Stimulated activated CD4-positive, alpha-beta T cell treated with anti-CD3 and anti-CD28 coated beads, Interleukin-4, amount 100 ng/mL, for 1 hour (primary cell): ENCODE results near the gene PCSK6.
"Not testable (repeated sequence)": the region's sequence is repeated elsewhere in the genome, so short reads cannot be mapped to it uniquely, and the experiment has no call there.

Experiments
- DNase-seq: peaks from one replicate; pipeline ENCODE4 v3.0.0-alpha.2; 2020

The PCSK6 gene

DNA sequence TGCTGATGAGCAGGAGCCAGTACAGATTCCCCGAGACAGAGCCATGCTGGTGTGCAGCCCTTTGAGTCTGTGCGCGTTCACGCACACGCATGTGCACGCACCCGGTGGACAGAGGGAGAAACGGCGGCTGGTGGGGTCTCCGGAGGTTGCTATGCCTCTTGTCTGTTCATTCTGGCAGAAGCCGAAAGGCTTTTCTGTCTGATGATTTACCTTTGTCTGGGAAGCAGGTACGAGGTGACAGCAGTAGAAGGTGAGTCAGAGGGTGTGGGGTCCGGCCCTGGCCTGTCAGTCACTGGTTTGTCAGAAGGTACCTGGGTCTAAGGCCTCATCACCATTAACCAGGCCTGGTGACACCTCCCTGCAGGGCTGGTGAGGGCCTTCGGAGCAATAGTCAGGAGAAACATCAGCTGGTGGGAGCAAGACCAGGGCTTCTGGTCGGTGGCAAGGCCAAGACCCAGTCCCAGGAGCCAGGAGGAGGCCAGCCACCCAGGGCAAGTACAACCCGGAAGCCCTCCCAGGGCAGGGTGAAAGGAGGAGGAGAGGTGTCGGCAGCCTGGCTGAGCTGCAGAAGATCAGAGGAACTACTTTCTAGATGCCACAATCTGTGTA lies 7.5 kb downstream of the PCSK6 start:
- DNase-seq: no peak

DNA sequence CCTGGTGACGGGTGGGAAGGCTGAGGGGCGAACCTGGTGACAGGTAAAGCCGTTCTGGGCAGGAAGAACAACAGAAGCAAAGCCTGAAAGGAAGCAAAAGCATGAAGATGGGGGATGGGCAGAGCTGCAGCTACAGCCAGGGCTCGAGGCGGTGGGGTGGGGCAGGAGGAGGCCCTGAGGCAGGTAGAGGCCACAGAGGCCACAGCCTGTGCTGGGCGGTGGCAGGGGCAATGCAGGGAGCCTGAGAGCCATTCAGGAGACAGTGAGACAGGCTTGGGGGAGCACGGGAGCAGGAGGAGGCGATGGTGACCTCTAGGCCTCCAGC lies 8.2 kb downstream of the PCSK6 start:
- DNase-seq: no peak

DNA sequence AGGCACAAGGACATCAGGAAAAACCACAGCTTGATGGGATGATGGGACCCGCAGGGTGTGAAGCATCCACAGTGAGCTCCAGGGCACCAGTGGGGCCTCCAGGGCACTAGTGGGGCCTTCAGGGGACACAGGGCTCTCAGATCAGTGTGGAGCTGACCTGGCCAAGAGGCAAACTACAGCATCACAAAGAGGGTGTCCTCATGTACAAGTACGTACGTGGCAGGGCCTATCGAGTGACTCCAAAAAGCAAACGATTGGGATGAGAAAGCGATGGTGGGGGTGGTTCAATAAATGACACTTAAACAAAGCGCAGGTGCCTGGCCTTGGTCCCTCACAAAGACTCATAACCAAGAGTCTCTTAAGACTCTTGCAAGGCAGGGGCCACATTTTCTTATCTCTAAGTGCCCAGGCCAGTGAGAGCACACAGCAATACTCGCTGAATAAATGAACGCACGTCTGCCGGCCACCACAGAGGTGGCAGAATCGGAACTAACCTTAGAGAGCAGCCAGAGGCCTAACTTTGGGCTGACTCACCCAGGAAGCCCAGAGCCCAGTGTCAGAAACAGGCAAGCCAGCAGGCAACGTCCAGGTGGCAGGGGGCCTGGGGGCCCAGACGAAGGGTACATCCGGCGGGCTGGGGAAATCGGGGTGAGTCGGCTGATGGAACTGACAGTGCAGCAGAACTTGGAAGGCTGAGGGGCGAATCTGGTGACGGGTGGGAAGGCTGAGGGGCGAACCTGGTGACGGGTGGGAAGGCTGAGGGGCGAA lies 8.7 kb downstream of the PCSK6 start:
- no peak for DNase-seq

DNA sequence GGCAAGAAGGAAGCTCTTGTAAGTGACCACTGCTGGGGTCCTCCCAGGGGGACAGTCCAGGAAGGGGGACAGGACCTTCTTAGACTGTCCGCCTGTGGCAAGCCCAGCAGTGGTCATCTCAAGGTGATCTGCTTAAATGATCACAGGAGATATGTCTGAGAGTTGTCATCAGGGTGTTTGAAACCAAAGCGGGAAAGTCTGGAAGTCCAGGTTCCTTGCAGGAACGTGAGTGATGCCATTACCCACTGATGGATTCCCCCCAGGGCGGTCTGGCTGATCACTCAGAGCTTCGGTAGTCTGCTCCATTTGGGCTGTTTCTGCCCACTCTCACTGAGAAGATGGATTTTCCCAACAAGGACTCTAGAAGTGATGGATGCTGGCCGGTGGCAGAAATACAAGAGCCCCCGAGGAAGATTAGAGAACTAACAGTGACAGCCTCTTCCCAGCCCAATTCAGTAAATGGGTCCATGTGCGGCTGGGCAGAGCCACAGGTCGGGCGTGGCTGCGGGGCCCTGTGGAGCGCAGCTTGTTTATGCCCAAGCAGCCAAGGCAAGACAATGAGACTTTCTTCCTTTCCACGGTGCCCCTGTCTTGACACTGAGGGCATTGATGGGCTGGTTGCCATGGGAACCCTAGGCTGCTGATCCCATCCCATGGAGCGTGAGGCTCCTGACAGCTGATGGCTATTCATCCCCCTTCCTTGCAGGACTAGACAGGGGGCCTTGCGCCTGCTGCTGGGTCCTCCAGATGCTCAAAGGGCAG lies 9.5 kb downstream of the PCSK6 start:
- no peak for DNase-seq

DNA sequence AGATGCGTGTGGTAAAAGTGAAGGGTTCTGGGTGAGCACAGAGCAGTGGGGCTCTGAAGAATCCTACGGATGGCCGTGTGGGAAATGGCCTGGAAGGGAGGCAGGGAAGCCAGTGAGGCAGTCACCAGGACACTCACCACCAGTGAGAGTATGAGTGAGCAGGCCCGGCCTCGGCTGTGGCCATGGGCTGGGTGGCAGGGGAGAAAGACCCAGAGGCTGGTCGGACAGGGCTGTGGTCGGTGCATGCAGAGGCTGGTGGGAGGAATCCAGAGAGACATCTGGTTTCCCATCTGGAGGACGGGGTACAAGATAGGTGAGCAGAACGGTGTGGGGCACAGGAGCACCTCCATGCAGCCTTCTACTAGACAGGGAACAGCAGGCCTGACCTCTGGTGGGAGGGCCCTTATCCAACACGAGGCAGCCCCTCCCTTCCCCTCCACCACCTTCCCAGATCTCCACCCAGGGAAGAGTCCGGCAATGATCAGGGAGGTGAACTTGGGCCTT lies 10.1 kb downstream of the PCSK6 start:
- DNase-seq: no peak

DNA sequence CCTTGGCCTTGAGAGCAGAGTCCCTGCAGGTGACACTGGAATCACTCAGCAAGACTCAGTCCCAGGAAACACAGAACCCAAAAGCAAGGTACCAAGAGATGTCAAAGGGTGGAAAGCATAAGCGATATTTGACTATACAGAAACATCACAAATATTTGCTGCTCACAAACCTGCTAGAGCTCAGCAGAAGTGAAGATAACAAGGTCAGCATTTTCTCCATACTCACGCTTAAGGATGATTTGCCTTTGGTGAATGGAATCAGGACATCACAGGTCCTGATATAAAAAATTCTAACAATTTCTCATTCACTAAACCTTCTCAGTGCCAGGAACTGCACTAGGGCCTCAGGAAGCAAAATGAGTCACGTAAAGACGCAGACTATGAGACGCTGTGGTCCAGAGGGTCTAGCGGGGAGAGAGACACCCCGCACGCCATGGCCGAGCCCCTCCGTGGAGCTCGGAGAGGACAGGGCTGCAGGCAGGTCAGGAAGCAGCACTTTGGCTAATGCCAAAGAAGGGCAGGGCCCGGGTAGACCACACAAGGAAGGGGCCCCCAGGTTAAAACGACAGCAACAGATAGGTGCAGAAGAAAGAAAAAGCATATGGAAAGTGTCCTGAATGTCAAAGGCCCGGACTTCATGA lies 10.7 kb downstream of the PCSK6 start:
- no peak for DNase-seq

DNA sequence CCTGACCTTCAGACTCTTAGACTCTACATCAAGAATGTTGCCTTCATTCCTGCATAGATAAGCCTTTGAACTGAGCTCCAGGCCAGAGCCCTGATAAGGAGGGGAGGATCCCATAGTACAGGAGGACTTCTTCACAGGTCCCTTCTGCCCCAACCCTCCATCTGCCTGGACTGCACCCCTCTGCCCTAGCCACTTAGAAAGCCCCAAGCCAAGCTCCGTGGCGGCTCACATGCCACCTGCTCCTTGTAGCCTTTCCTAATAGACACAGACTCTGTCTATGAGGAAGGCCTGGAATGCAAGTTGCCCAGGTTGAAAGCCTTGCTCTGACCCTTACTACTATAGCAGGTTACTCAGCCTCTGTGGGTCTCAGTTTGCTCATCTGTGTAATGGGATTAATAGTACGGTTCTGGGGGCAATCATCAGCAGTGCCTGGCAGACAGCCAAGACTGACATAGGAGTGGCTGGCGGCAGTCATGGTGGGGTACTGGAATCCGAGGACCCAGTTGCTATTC lies 11.6 kb downstream of the PCSK6 start:
- no peak for DNase-seq

DNA sequence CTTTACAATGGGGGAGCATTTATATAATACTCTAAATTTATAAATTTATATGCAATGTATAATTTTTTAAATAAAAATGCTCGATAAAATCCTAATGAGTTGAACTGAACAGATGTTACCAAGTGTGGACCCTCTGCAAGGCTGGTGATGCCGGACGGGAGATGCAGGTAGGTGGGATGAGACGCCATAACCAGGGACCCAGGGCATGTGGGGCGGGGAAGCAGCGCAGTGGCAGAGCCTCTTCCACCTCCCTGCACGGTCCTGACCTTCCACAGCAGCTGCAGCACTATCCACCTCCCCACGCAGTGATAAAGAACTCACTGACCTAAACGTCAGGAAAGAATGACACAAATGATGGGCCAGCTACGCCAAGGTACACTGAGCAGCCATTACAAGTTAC lies 12.8 kb downstream of the PCSK6 start:
- no peak for DNase-seq

DNA sequence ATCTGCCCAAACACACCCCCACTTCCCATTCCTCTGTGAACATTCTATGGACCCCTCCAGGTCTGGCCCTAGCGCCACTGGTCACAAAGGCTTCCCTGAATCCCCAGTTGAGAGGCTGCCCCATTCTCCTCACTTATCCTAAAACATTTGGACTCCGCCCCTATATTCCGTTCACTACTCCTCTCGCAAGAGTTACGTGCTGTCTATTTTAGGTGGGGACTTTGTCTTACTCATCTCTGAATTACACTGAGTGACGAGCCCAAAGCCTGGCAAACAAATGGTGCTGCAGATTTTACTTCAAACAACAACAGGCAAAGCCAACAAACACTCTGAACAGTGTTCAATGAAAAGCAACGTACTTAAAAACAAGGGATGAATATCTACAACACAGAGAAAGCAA lies 14.5 kb downstream of the PCSK6 start:
- no peak for DNase-seq

DNA sequence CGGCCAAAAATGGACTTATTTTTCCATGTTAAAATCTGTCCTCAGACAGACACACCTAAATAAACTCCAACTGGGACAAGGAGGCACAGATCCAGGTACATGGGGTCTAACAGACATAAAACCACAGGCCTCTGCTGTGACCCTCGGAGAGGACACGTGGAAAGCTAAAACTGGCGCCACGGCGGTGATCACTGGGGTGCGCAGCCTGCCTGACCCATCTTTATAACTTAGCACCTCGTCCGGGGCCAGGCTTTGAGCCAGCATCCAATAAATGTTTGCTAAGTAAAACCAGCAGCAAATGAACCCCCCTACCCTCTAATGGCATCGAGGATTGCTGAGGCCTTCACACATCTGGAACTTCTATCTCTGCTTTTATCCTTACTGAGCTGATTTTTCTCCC lies 15.3 kb downstream of the PCSK6 start:
- DNase-seq: no peak

DNA sequence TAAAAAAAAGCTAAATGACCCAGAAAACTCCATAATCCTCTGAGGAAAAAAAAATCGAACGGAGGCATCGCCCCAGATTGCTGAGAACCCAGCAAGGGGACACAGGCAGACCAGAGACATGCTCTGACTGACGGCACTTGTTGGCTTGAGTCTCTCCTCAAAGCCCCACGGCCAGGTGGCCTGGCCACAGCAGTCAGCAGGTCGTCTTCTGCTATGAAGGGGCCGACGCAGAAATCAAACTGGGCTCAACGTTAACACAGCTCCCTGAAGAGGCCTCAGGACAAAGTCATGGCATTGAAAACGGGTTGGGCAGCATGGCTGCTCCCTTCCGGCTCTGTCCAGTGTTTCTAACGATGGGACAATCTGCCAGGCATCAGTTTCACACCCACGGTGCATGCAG lies 17.5 kb downstream of the PCSK6 start:
- no peak for DNase-seq

DNA sequence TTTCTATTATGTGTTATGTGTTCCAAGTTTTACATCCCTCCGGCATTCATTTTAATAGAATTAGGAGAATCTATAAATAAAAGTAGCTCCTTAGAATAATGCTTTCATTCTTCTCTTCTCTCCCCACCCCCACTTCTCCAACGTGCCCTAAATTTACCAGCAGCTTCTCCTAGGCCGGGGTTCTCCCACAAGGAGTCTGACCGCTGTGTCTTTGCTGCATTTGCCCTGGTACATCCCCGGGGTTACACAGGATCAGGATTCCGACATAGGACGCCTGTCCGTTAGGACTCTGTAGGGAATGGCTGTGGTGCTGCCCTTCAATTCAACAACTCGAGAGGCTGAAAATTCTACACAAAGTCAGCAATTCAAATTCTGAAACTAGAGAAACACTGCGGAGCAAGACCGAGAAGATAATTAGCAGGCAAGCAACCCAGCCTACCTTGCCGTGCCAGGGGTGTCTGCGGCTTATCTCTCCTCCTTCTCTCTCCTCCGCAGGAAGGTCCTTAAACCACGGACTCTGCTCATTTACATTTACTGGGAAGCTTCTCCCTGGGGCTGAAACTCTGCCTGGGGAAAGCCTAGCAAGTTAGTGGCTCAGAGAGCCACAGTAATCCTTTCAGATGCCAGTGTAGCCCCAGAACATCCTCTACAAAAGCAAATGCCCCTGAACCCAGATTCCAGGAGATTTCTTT lies 18.8 kb downstream of the PCSK6 start:
- DNase-seq: no peak

DNA sequence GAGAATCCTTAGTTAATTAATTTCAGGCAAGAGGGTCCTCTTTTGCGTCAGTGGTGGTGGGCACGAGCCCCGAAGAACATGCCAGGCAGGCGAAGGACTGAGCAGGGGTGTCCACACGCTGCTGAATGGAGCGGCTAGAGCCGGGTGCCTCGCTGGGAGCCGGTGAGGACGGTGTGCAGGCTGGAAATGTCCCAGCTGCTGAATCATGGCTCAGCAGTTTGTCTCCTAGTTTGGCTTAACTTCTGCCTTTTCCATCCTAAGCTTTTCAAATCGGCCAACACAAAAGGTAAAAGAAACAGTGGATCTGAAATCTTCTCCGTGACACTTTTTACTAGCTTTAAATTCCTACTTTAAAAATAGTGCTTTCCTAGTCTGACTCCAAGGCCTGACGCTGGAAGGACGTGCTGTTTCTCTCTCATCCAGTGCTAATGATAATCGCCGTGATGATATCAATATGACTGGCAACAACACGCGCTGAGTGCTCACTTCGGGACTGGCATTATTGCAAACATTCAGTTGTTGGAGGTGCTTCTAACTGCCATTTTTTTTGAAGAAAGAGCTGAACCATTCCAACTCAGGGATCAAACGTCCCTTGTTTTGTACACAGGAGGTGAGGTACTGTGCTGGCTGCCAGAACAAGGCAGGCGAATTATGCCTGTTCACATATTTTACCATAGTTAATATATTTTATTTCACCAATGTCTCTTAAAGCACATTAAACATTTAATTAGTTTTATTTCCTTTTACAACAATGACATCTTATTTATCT lies 19.8 kb downstream of the PCSK6 start:
- DNase-seq: no peak

DNA sequence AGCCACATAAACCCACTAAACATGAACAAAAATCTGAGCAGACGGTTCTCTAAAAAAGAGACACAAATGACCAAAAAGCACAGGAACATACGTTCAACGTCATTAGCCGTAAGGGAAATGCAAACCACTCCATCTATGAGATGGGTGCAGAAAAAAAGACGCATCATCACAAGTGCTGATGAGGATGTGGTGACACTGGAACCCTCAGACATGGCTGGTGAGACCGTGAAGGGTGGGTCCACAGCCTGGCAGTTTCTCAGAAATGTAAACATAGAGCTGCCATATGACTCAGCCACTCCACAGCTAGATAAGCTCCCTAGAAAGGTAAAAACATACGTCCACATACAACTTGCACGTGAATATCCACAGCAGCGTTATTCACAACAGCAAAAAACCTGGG lies 23.3 kb downstream of the PCSK6 start:
- no peak for DNase-seq

DNA sequence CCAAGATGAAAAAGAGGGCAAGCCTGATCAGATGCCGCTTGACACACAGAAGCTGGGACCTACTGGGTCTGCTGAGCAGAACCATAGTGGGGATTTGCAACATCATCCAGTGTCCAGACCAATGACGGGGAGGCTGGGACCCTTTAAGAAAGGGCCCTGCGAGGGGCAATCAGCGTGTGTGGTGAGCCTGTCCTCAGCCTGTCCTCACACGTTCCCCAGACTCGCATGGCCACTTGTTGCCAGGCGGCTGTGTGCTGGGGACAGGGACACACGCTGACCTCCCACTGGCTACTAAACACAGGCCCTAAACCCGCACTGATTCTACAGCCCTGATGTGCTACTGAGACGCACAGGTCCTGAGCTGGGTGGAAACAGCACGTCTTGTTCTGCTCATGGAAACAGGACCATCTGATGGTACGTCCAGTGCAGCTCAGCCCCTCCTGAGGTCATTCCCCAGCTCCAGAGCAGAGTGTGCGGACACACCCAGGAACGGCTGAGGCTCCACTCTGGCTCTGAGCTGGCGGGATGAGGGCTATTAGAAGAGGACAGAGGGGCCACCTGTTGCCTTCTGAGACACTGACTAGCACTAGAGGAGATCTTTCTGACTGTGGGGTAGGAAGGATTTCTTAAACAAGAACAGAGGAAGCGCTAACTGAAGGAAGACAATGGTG lies 24.4 kb downstream of the PCSK6 start:
- DNase-seq: no peak

DNA sequence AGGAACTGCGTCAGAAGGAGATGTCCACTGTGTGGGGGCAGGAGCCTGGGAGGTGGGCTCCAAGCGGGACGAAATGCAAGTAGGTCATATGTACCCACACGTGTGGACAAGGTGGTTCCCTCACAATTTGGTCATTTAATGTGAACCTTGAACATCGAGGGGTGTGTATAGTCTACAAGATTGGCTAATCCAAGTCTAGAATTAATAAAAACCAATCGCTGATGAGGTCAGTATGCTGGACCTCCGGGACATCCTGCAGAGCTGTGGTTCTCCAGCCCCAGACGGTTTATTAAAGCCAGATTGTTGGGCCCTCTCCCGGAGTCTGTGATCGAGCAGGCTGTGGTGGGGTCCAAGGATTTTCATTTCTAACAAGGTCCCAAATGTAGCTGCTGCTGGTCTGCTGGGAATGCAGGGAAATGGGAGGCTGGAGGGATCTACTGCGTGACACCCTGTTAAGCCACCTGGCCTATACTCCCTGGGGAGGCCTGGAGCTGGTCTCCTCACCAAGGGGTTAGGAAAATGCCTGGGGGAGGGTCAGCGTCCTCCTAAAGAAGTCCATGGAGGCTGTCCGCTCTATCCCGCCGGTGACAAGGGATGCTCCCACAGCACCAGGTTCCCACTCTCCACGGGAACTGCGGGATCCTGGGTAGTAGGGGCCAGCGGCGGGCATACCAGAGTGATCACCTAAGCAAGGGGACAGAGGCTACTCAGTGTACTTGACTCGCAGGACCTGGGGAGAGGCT lies 25.1 kb downstream of the PCSK6 start:
- no peak for DNase-seq

DNA sequence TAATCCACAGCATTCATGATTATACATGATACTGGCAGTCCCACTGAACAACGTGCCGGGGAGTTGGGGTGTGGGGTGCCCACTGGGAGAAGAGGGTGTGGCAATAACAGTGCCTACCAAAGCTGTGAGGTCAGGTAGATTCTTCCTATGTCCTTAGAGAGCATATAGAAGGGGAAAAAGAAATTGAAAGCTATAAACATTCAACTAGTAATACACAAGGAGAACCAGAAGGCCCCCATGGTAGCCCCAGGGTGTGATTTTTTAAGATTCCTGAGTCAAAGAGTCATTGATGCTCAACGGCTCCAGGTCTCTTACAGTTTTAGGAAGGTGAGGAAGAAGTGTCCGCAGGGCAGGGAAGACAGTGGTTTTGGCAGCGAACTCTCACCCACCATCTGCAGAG lies 25.8 kb downstream of the PCSK6 start:
- DNase-seq: not testable (repeated sequence)

DNA sequence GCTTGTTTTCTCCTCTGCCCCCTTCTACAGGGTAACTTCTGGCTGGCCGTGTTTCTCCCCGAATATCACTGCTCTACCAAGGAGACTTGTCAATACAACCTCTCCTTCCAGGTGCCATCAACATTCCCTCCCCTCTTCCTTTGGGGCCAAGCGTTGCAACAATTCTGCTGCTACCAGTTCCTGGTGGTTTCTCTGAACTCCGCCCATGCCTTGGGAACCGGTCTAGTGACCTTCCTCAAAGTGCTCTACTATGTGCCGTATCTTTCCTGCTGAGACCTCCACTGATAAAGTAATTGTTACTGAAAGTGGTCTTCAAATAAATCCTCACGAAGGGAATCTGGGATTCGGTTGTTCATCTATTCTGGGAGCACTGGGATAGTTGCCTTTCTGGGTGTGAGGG lies 26.2 kb downstream of the PCSK6 start:
- DNase-seq: no peak

DNA sequence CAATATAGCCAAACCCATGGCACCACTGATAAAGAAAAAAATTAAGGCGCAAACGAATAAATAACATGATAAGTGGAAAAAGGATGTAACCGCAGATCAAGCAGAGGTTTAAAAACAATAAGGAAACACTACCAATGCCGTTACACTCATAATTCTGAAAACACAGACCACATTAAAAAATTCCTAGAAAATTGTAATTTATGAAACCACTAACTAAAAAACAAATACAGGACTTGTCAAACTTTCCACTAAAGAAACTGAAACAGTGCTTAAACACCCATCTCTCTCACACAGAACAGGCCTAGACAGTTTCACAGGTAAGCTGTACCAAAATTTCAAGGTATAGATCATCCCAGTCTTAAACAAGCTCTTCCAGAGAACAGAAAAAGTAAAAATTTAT lies 28.4 kb downstream of the PCSK6 start:
- DNase-seq: no peak

DNA sequence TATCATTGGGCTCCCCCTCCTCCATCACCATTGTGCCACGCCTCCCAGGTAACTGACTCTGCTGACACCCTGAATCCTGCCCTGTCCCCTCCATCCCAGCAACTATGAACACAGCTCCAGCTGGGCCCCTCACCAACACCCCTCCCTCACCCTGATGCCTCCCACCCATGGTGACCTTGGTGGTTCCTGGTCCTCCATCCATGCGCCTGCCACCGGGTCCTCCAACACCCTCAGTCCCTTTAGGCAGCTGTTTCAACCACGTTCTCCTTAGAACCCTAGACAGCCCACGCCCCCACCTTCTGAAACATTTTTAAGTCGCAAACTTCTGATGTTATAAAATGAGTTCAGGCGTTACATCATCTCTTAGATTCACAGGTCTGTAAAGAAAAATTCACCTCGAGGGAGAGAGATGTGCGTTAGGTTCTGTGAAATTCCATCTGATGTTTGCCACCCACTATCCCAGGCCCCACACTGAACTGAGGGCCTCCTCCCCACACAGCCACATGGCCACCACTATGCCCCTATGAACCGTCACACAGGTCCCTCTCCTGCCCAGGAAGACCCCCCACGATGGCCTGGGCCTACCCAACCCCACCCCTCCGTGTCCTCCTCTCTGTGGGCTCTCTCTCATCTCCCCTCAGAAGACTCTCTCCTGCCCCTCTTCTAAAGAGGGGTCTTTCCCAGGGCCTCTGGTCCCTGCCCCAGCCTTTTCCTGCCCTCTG lies 29.8 kb downstream of the PCSK6 start:
- DNase-seq: no peak
